Suppressor macrophage treated with lipopolysaccharide for 4 hours (primary cell): ENCODE data around the gene RBM4.

Experiments used
- DNase-seq: peaks from one replicate; pipeline ENCODE4 v3.0.0-alpha.2; 2020

Gene RBM4

DNA sequence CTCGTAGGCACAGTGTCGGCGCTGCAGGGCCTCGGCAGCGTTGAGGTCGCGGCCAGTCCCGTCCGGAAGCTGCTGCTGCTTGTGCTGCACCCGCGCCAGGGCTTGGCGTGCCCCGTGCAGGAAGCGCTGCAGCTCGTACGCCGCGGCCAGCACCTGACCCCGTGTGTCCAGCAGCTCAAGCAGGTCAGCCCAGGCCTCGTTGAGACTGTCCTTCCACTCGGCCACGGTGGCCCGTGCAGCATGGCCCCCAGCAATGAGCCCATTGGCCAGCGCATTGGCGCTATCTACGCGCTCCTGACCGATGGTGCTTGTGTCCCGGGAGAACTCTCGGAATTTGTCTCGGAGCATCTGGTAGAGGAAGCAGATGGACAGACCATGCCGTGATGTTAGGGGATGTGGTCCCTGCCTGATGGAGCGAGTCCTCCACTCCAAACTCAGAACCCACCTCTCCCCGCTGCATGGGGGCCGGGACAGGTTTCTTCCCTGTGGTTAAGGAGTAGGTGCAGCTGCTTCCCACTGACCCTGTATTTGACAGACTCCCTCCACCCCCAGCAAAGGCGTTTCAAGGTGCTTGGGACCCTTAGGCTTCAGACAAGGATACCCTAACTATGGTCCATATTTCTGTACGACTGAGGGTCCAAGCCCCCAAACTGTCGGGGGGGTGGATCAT lies 52.9 kb downstream of the RBM4 start:
- no peak for DNase-seq

DNA sequence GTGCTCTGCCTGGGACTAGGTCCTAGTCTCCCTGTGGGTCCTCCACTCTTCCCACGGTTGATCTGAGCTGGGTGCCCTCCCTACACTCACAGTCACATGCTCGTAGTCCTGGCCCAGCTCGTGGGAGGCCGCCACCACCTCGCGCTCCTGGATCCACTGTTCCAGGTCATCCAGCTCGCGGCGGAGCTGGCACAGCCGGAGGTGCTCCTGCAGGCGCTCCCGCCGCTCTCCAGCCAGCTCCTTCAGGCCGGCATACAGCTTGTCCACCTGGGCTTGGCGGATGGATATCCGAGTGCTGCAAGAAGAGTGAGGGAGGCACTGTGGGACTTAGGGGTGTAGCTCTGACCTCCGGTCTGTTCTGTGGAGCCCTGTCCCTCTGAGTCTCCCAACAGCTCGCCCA lies 53.9 kb downstream of the RBM4 start:
- DNase-seq: no peak

GRCh38 chr11:66692871-66693331 lies 54.4 kb downstream of the RBM4 start:
- no peak for DNase-seq

DNA sequence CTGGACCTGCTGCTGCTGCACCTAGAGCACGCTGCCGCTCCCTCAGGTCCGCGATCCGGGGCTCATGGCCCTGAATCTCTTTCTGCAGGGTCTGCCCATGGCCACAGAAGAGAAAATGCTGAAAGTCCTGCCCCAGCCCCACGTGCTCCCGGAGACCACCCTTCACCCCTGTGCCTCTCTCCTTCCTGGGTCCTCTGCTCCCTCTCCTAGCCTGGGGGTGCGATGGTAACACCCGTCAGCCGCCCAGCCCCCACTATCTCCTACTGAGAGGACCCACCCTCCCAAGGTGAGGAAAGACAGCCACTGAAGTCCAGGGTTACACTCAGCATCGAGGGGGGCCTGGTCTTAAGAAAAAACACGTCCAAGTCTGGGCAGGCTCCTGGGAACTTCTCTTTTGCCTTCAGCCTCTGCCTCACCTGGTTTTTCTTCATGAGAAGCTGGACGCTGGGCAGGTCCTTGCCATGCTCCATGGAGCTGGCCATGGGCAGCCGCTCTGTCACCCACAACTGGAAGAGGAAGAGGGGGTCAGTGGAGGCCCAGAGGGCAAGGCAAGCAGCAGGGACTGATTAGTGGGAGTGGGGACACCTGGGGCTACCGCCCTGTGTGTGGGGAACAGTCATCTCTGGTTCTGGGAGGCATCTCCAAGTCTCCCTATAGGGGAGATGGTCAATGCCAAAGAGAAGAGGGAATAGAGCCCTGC lies 55.0 kb downstream of the RBM4 start:
- no peak for DNase-seq

DNA sequence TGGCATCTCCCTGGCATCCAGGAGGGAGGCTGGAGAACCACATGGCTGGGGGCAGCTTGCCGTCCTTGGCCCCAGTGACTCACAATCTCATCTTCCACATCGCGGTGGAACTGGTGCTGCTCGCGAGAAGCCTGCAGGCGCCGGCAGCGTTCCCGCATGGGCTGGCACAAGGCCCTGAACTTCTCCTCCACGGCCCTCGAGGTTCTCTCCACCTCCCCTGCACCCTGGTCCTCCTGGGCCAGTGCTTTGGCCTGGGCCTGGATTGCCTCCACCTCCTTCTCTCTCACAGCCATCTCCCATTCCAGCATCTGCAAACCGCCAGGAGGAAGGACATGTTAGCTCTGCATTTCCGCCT lies 55.5 kb downstream of the RBM4 start:
- DNase-seq: no peak

DNA sequence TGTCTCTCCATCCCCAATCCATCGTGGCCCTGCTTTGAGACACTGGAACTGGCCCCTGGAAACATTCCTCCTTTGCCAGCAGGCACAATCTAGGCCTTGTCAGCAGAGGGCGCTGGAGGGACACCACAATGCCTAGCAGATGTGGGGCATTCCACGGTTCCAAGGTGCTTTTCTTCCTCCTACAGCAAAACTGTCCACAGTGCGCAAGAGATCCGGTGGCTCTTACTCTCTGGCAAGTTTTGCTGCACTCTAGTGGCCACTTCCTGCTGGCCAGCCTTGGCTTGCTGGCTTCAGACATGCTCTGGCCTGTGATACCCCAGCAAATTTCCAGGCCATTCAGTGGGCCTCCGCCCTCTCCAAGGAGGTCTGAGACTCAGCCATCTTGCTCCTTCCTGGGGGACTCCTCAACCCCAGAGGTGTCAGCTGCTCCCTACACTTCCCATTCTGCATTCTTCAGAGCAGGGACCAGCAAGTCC lies 56.3 kb downstream of the RBM4 start:
- DNase-seq: peak; percentile 94
